ENCODE data around the gene PNLDC1. TPM values are rescaled to one million over a fixed set of nuclear protein-coding genes. Genes with fewer than 3 reads are reported as not detected.

Gene PNLDC1
- total RNA-seq, 1 donor: not detected

DNA sequence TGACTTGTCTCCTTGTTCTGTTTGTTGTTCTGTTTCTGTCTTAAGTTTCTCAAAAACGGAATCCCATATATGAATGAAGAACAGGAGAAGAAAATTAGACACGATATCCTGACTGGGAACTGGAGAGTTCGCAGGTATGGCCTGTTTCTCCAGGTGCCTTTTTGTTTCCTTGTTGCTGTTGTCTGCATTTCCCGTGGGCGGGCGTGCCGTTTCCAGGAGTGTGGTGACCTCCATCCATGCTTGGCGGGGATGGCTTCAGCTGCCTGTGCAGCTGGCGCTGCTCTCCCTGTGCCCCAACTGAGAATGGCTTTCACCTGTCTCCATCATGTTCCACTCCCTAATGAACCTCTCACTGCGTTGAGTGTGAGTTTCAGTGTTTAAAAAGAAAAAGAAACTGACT is 4.4 kb downstream of the PNLDC1 start:
- H3K79me2 ChIP-seq (ENCODE audit: insufficient read depth, low read length): no peaks in the 10 kb centered on the region
- no peaks in the 10 kb centered on the region for H3K27me3 ChIP-seq (ENCODE audit: insufficient read depth, low read length)
- no peak overlapping the region for H3K4me3 ChIP-seq (ENCODE audit: insufficient read depth, low read length)
- no peak overlapping the region for H2AFZ ChIP-seq (ENCODE audit: low read length)
- H3K36me3 ChIP-seq (ENCODE audit: insufficient read depth, low read length): no peaks in the 10 kb centered on the region
- H3K4me2 ChIP-seq (ENCODE audit: insufficient read depth, low read length): no peak overlapping the region
- no peaks in the 10 kb centered on the region for H3K9me3 ChIP-seq (ENCODE audit: low read depth, low read length)
- DNase-seq (ENCODE audit: insufficient read length, low spot score, missing footprints): no peak
- H4K20me1 ChIP-seq (ENCODE audit: insufficient read depth, low read length): no peaks in the 10 kb centered on the region
- TF ChIP-seq, protein P1, sequence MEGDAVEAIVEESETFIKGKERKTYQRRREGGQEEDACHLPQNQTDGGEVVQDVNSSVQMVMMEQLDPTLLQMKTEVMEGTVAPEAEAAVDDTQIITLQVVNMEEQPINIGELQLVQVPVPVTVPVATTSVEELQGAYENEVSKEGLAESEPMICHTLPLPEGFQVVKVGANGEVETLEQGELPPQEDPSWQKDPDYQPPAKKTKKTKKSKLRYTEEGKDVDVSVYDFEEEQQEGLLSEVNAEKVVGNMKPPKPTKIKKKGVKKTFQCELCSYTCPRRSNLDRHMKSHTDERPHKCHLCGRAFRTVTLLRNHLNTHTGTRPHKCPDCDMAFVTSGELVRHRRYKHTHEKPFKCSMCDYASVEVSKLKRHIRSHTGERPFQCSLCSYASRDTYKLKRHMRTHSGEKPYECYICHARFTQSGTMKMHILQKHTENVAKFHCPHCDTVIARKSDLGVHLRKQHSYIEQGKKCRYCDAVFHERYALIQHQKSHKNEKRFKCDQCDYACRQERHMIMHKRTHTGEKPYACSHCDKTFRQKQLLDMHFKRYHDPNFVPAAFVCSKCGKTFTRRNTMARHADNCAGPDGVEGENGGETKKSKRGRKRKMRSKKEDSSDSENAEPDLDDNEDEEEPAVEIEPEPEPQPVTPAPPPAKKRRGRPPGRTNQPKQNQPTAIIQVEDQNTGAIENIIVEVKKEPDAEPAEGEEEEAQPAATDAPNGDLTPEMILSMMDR (IDR thresholded peaks at IDR 0.05; ENCODE audit: extremely low read depth, low read depth, low read length): no peak
- no peaks in the 10 kb centered on the region for H3K4me1 ChIP-seq (ENCODE audit: insufficient read depth, low read length)
- no peak overlapping the region for H3K27ac ChIP-seq (ENCODE audit: low read depth, low read length)

DNA sequence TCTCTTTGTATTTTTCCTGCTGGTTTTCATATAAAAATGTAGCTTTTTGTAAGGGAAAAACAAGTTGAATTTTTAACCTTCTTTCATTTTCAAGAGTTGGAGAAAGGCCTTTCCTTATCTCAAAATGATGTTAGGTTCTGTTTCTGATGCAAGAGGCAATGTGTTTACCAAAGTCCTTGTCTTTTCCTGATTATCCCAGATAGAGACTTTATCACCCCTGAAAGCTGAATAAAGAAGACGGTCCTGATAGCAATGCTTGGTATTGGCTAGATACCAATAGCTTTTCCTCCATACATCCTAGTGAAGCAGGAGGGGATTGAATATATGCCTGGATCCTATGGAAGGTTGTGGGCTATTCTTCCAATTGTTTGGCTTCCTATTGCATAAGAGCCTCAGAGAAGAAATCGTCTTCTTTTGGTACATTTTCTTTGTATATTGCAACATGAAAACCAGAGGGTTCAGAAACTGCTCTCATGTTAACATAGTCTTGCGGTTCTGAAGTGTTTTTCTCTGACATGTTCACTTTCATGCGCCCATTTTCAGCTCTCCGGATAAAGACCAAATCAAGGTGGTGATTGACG is 5.5 kb downstream of the PNLDC1 start:
- H3K9me3 ChIP-seq (ENCODE audit: low read depth, low read length): no peaks in the 10 kb centered on the region
- H3K27ac ChIP-seq (ENCODE audit: low read depth, low read length): no peak overlapping the region
- no peaks in the 10 kb centered on the region for H3K4me1 ChIP-seq (ENCODE audit: insufficient read depth, low read length)
- no peak overlapping the region for H2AFZ ChIP-seq (ENCODE audit: low read length)
- H3K4me3 ChIP-seq (ENCODE audit: insufficient read depth, low read length): no peak overlapping the region
- TF ChIP-seq, protein P1 (IDR thresholded peaks at IDR 0.05; ENCODE audit: extremely low read depth, low read depth, low read length): no peak
- no peaks in the 10 kb centered on the region for H3K36me3 ChIP-seq (ENCODE audit: insufficient read depth, low read length)
- no peak overlapping the region for H3K4me2 ChIP-seq (ENCODE audit: insufficient read depth, low read length)
- H3K79me2 ChIP-seq (ENCODE audit: insufficient read depth, low read length): no peaks in the 10 kb centered on the region
- no peak for DNase-seq (ENCODE audit: insufficient read length, low spot score, missing footprints)
- no peaks in the 10 kb centered on the region for H4K20me1 ChIP-seq (ENCODE audit: insufficient read depth, low read length)
- no peaks in the 10 kb centered on the region for H3K27me3 ChIP-seq (ENCODE audit: insufficient read depth, low read length)

DNA sequence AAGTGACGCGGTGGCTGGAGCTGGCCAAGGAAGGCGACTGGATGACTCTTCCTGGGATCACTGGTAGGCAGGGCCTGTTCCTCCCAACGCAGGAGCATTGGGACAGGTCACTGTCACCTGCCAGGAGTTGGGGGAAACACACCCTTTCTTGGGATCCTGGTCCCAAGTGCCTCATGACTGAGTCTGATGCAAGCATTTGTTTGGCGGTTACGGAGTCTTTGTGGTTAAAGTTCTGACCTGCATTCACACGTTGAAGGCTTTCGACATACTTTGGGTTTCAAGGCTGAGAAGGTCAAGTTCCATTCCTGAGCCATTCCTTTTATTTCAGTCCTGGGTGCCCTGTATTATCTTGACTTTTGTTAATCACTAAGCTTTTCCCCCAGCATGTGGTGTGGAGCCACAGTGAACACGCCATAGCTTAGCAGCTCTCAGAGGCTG is 6.0 kb downstream of the PNLDC1 start:
- no peak overlapping the region for H3K27ac ChIP-seq (ENCODE audit: low read depth, low read length)
- TF ChIP-seq, protein P1 (IDR thresholded peaks at IDR 0.05; ENCODE audit: extremely low read depth, low read depth, low read length): no peak
- no peak overlapping the region for H2AFZ ChIP-seq (ENCODE audit: low read length)
- no peak for DNase-seq (ENCODE audit: insufficient read length, low spot score, missing footprints)
- no peaks in the 10 kb centered on the region for H3K27me3 ChIP-seq (ENCODE audit: insufficient read depth, low read length)
- H3K4me2 ChIP-seq (ENCODE audit: insufficient read depth, low read length): no peak overlapping the region
- H4K20me1 ChIP-seq (ENCODE audit: insufficient read depth, low read length): no peaks in the 10 kb centered on the region
- H3K4me3 ChIP-seq (ENCODE audit: insufficient read depth, low read length): no peak overlapping the region
- H3K36me3 ChIP-seq (ENCODE audit: insufficient read depth, low read length): no peaks in the 10 kb centered on the region
- no peaks in the 10 kb centered on the region for H3K4me1 ChIP-seq (ENCODE audit: insufficient read depth, low read length)
- H3K9me3 ChIP-seq (ENCODE audit: low read depth, low read length): no peaks in the 10 kb centered on the region
- H3K79me2 ChIP-seq (ENCODE audit: insufficient read depth, low read length): no peaks in the 10 kb centered on the region

DNA sequence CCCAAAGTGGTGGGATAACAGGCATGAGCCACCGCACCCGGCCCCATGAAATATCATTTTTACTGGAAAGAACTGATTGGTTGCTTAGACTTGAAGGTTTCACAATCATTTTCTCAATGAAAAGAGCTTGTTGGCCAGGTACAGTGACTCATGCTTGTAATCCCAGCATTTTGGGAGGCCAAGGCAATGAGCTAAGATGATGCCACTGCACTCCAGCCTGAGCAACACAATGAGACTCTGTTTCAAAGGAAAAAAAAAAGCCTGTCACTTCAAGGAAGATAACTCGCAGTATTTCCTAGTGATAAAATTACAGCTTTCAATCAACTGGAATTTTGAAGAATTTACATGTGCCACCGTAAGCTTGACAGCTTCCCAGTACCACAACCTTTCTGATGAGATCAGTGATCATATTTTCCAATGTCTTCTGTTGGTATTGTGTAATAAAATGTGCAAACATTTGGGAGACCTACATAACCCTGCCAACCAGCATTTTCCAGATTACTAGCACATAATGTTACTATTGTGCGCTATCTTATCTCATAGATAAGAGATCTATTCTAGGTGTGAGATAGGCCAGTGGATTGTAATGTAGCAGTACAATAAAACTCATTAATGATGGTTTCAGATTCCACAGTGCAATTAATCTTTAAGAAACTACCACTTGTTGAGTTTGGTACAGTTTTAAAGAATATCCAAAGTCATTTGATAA is 7.2 kb downstream of the PNLDC1 start:
- H3K79me2 ChIP-seq (ENCODE audit: insufficient read depth, low read length): no peaks in the 10 kb centered on the region
- no peak overlapping the region for H3K27ac ChIP-seq (ENCODE audit: low read depth, low read length)
- H2AFZ ChIP-seq (ENCODE audit: low read length): no peak overlapping the region
- H3K9me3 ChIP-seq (ENCODE audit: low read depth, low read length): no peaks in the 10 kb centered on the region
- no peak overlapping the region for H3K4me2 ChIP-seq (ENCODE audit: insufficient read depth, low read length)
- H3K4me3 ChIP-seq (ENCODE audit: insufficient read depth, low read length): no peak overlapping the region
- TF ChIP-seq, protein P1 (IDR thresholded peaks at IDR 0.05; ENCODE audit: extremely low read depth, low read depth, low read length): no peak
- no peaks in the 10 kb centered on the region for H3K4me1 ChIP-seq (ENCODE audit: insufficient read depth, low read length)
- H3K36me3 ChIP-seq (ENCODE audit: insufficient read depth, low read length): no peaks in the 10 kb centered on the region
- H3K27me3 ChIP-seq (ENCODE audit: insufficient read depth, low read length): no peaks in the 10 kb centered on the region
- DNase-seq (ENCODE audit: insufficient read length, low spot score, missing footprints): no peak
- H4K20me1 ChIP-seq (ENCODE audit: insufficient read depth, low read length): no peaks in the 10 kb centered on the region

All from osteoblast (primary cell).